GM04503 (cell line): ENCODE results near the gene TAS2R41.
"Not testable (repeated sequence)": the region's sequence is repeated elsewhere in the genome, so short reads cannot be mapped to it uniquely, and the experiment has no call there.

ENCODE experiments used
- DNase-seq: peaks from one replicate; pipeline ENCODE4 v3.0.0-alpha.2; 2012; ENCODE audit warnings: low read depth

Gene TAS2R41

GRCh38 chr7:143456992-143457793, 20.5 kb upstream of the TAS2R41 start:
- DNase-seq, result no peak

DNA sequence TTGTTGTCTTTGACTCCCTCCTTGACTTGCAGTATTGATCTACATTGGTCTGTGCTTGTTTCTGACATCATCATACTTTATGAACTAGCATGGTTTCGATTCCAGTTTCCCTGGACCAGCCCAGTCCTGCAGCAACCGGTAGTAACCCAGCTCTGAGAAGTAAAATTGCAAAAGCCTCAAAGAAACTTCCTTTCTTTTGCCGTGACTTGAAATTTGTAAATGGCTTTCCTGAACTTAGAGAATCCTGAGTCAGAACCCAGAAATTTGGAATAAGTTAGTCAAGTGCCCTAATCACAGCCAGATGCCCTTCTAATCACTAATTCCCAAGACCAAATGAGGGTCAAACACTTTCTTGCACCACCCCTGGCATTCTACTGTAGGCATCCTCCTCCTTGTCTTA, 19.4 kb upstream of the TAS2R41 start:
- peak; percentile 90 for DNase-seq

- DNase-seq, result no peak
Observed at GRCh38 chr7:143458681-143459080, 19.0 kb upstream of the TAS2R41 start.

DNA sequence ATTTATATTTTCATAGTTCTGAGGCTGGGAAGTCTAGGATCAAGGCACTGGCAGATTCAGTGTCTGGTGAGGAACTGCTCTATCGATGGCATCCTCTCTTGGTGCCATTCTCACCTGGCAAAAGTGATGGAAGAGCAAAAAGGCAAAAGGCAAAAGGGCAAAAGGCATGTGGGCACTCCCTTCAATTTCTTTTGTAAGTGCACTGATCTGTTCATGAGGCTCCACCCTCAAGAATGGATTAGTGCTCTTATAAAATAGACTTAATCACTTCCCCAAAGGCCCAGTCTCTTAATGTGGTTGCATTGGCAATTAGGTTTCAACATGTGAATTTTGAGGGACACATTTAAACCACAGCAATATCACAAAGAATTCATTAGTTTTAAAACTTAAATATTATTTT, 18.3 kb upstream of the TAS2R41 start:
- no peak for DNase-seq

GRCh38 chr7:143460271-143460979, 17.2 kb upstream of the TAS2R41 start:
- DNase-seq, result no peak

GRCh38 chr7:143462045-143462444, 15.6 kb upstream of the TAS2R41 start:
- DNase-seq, result no peak

GRCh38 chr7:143463556-143463955, 14.1 kb upstream of the TAS2R41 start:
- no peak for DNase-seq

- no peak for DNase-seq
Observed at GRCh38 chr7:143463957-143464356, 13.7 kb upstream of the TAS2R41 start.

- no peak for DNase-seq
Observed at GRCh38 chr7:143467724-143468123, 9.9 kb upstream of the TAS2R41 start.

DNA sequence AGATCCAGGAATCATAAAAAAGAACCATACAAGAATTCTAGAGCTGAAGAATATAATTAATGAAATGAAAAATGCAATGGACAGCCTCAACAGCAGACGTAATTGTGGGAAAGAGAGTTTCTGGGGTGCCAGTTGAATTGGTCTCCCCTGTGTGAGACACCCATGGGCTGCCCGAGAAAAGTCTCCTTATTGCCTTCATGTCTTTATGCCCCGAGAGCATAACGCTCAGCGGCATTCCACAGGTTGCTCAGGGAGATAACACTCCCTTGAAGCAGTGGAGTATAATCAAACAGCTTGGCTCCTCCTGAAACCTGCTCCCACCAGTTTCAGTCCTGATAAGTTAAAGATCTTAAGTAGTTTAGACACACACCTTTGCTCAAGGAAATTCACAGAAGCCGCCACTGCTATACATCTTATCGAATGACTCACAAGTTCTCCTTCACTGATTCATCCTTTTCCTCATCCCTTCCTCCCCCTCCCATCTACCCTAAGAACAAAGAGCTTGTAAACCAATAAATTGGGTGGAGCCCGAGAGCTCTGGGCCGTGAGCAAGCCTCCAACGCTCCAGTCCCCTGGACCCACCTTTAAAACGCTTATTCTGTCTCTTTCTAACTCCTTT, 5.5 kb upstream of the TAS2R41 start:
- not testable (repeated sequence) for DNase-seq

GRCh38 chr7:143479055-143479766, 1.5 kb downstream of the TAS2R41 start:
- DNase-seq, result peak; percentile 51

GRCh38 chr7:143480501-143480900, 2.8 kb downstream of the TAS2R41 start:
- DNase-seq, result no peak

- DNase-seq, result no peak
Observed at GRCh38 chr7:143484119-143484518, 6.4 kb downstream of the TAS2R41 start.

- no peak for DNase-seq
Observed at GRCh38 chr7:143485094-143485493, 7.4 kb downstream of the TAS2R41 start.

- no peak for DNase-seq
Observed at GRCh38 chr7:143485500-143485899, 7.8 kb downstream of the TAS2R41 start.

DNA sequence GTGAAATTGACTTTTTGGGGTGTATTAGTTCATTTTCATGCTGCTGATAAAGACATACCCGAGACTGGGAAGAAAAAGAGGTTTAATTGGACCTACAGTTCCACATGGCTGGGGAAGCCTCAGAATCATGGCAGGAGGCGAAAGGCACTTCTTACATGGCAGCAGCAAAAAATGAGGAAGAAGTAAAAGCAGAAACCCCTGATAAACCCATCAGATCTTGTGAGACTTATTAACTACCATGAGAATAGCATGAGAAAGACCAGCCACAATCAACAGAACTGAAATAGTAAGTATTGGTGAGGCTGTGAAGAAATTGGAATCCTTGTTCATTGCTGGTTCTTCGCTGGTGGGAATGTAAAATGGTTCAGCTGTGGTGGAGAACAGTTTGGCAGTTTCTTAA, 8.6 kb downstream of the TAS2R41 start:
- not testable (repeated sequence) for DNase-seq

DNA sequence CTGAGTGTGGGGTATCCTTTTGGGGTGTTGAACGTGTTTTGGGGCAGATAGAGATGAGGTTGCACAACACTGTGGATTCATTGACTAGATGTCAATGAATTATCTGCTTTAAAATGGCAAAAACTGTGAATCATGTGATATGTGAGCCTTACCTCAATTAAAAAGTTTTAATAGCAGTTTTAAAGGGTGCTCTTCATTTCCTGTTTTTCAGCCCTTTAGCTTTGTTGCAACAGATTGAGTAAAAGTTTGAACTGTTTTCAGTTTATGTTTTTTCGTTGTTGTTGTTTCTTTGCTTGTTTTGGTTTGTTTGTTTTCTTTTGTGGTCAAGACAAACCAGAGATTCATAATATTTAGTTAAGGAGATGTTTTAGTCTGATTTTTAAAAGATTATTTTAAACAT, 9.4 kb downstream of the TAS2R41 start:
- DNase-seq, result no peak

DNA sequence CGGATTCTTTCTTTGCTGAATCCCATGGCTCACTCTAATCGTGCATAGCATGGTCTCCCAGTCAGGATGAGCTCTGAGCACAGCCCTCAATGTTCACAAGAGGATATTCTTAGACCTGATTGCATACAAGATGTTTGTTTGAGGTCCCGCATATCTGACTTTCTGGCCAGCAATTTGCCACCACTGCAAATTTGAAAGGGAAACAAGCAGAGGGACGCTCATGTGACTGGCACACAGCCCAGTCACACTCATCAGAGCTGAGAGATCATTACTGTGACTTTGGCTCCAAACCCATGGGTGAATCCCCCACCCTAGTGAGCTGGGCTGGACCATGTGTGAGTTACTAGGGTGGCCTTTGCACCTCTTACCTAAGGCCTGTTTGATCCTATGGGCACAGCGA, 9.9 kb downstream of the TAS2R41 start:
- DNase-seq, result peak; percentile 44

GRCh38 chr7:143490717-143491306, 13.1 kb downstream of the TAS2R41 start:
- DNase-seq, result no peak

DNA sequence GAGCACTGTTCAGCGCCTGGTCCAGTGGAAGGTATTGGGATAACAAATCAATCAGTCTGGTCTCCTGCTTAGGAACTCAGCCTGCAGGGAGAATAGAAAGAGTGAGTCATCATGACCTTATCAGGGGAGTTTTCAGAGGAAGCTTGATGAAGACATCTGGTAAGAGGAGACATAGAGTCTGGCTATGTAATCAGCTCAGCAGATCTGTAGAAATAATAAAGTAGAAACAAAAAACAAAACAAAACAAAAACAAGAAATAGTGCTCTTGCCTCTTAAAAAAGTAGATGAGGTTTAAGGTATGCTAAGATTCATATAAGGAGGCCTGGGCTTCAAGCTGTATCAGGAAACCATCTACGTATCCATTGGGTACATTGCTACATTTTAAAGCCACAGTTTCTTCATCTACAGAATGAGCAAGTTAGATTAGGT, 14.4 kb downstream of the TAS2R41 start:
- DNase-seq, result peak; percentile 56

GRCh38 chr7:143492799-143493739, 15.4 kb downstream of the TAS2R41 start:
- DNase-seq, result no peak
